Measurements from ENCODE around the gene PLEKHG3. TPM values are rescaled to one million over a fixed set of nuclear protein-coding genes. Genes with fewer than 3 reads are reported as not detected.

PLEKHG3 gene
- total and polyA plus RNA-seq, 7 donors, result 1.9 to 8.2 (median 5.2) TPM

- H3K36me3 ChIP-seq (ENCODE audit: insufficient read depth in 1 of 2, low read depth in 1 of 2), result peaks cover 0 to 15% of the 10 kb centered on the region in 2 donors
- WGBS, 3 donors, result 67 to 85% (median 79%) methylated on average over 5 of the region's 5 CpGs
- H3K9me3 ChIP-seq, result no peaks in the 10 kb centered on the region
- H3K4me3 ChIP-seq, result no peak overlapping the region
- TF ChIP-seq CTCF (IDR thresholded peaks at IDR 0.05), result no peak
- DNase-seq (peak in 1 of 2 donors; percentile 42), ATAC-seq (peak in 3 of 4 donors; percentile 46 to 58 (median 57))
- peaks cover 5% of the 10 kb centered on the region for H3K4me1 ChIP-seq
- intact Hi-C loops (cut with DNase I), result no loop called here
- no peaks in the 10 kb centered on the region for H3K27me3 ChIP-seq (ENCODE audit: insufficient read depth in 3 of 3, low read length in 2 of 3)
- H3K27ac ChIP-seq, result no peak overlapping the region
Measured at GRCh38 chr14:64726585-64726890, 22.3 kb downstream of the PLEKHG3 start.

- Histone ChIP-seq H3K9me3 (no peaks in the 10 kb centered on the region), H3K27me3 (ENCODE audit: insufficient read depth in 3 of 3, low read length in 2 of 3) (no peaks in the 10 kb centered on the region), H3K36me3 (ENCODE audit: insufficient read depth in 1 of 2, low read depth in 1 of 2) (peaks cover 0 to 24% of the 10 kb centered on the region in 2 donors), H3K4me3 (no peak overlapping the region), H3K4me1 (no peaks in the 10 kb centered on the region), H3K27ac (no peak overlapping the region)
- intact Hi-C loops (cut with DNase I), result no loop called here
- DNase-seq (peak in 1 of 2 donors; percentile 42), ATAC-seq (no peak)
- WGBS, 3 donors, result 78 to 85% (median 84%) methylated on average over 22 of the region's 22 CpGs
- no peak for TF ChIP-seq CTCF (IDR thresholded peaks at IDR 0.05)
Measured at GRCh38 chr14:64727551-64728071, 23.4 kb downstream of the PLEKHG3 start.

- ATAC-seq, result no peak
- no peaks in the 10 kb centered on the region for H3K4me1 ChIP-seq
- H3K27ac ChIP-seq, result no peak overlapping the region
- no peaks in the 10 kb centered on the region for H3K27me3 ChIP-seq (ENCODE audit: insufficient read depth in 3 of 3, low read length in 2 of 3)
- intact Hi-C loops (cut with DNase I), result no loop called here
- DNase-seq, result no peak
- peaks cover 0 to 26% of the 10 kb centered on the region in 2 donors for H3K36me3 ChIP-seq (ENCODE audit: insufficient read depth in 1 of 2, low read depth in 1 of 2)
- no peak for TF ChIP-seq CTCF (IDR thresholded peaks at IDR 0.05)
- 86 to 92% (median 87%) methylated on average over 6 of the region's 6 CpGs for WGBS, 3 donors
- H3K9me3 ChIP-seq, result no peaks in the 10 kb centered on the region
- H3K4me3 ChIP-seq, result no peak overlapping the region
Measured at GRCh38 chr14:64728106-64728505, 23.9 kb downstream of the PLEKHG3 start.

- Histone ChIP-seq H3K27ac (no peak overlapping the region), H3K36me3 (ENCODE audit: insufficient read depth in 1 of 2, low read depth in 1 of 2) (peaks cover 0 to 26% of the 10 kb centered on the region in 2 donors), H3K27me3 (ENCODE audit: insufficient read depth in 3 of 3, low read length in 2 of 3) (no peaks in the 10 kb centered on the region), H3K9me3 (no peaks in the 10 kb centered on the region), H3K4me3 (no peak overlapping the region), H3K4me1 (no peaks in the 10 kb centered on the region)
- intact Hi-C loops (cut with DNase I), result no loop called here
- ATAC-seq (no peak), DNase-seq (no peak)
- WGBS, 3 donors, result 92 to 95% (median 95%) methylated on average over 10 of the region's 10 CpGs
- no peak for TF ChIP-seq CTCF (IDR thresholded peaks at IDR 0.05)
Measured at GRCh38 chr14:64728856-64729255, 24.6 kb downstream of the PLEKHG3 start.
